Pancreas (tissue), 10 donors: ENCODE results near the gene NEK6. TPM values are rescaled to one million over a fixed set of nuclear protein-coding genes. Genes with fewer than 3 reads are reported as not detected.
A peak's percentile ranks its signal among the peaks of the same experiment; 100 is the strongest.

Experiments used
- ATAC-seq, 4 donors: fragments of 200-7000 bp; cut with Tn5 transposase; one replicate each; pipeline versions ENCODE4 v1.8.0 to v1.9.1; 2020; ENCODE audit warnings: mild to moderate bottlenecking in 4 of 4, moderate library complexity in 4 of 4
- DNase-seq, 6 donors: peaks; one replicate each; pipeline ENCODE4 v3.0.0-alpha.2; 2020
- FAIRE-seq: peaks from 2 replicates; lab custom pipeline; 2012; peaks lifted over from hg19 to GRCh38; lab: Jason Lieb, UNC
- H3K27ac ChIP-seq, 4 donors: fragments of 200-600 bp; sonication (generic); 1 replicate in 3 of 4; 2 replicates in 1 of 4; pipeline versions ENCODE4 v1.5.0 to v1.8.0; 2020
- H3K27me3 ChIP-seq, 4 donors: fragments of 200-600 bp; one replicate each; pipeline ENCODE4 v1.8.0; 2021
- H3K36me3 ChIP-seq, 3 donors: fragments of 200-600 bp; sonication (generic) in 1 of 3; one replicate each; pipeline versions ENCODE4 v1.5.0 to v1.8.0; 2020 to 2021
- H3K4me1 ChIP-seq, 3 donors: fragments of 200-600 bp; one replicate each; pipeline ENCODE4 v1.8.0; 2021
- H3K4me3 ChIP-seq, 4 donors: fragments of 200-600 bp; sonication (generic) in 2 of 4; one replicate each; pipeline versions ENCODE4 v1.5.0 to v1.8.0; 2020 to 2021
- H3K9me3 ChIP-seq, 4 donors: fragments of 200-600 bp; one replicate each; pipeline ENCODE4 v1.8.0; 2021
- WGBS, 2 donors: extraction: QIAGEN DNeasy Blood & Tissue Kit; methylation state at CpG; one replicate each; pipeline ENCODE4 v1.1.7; 2013; 5-methylcytosine and 5-hydroxymethylcytosine counted together
- intact Hi-C, 3 donors: fragments of 100-400 bp; cut with DNase I; formaldehyde crosslinking; loops; one replicate each; pipeline versions ENCODE4 v1.11.1 to v1.14.2; 2022
- polyA plus RNA-seq, 2 donors: library from polyadenylated mRNA; stranded (reverse); fragments of 200-250 nt; gene quantifications; one replicate each; pipeline ENCODE4 v1.2.3, GENCODE V29; 2013
- total RNA-seq, 6 donors: library from RNA; stranded (reverse); fragmentation: NEBNext Ultra II Directional in 4 of 6; extraction: Animal tissue kit (Norgen Biotek cat#: 25700) in 4 of 6; gene quantifications; one replicate each; pipeline versions ENCODE4 v1.2.1 to v1.2.4, GENCODE V29; 2021 to 2023
- TF ChIP-seq, protein P1 (sequence below), 4 donors: fragments of 200-600 bp; sonication (generic) in 3 of 4; IDR thresholded peaks; one replicate each; pipeline versions ENCODE4 v1.5.0 to v1.8.0; 2021; ENCODE audit warnings: antibody characterized with exemption in 4 of 4
- donor health status: healthy with polysubstance abuse.
- donor health status: DM: no; HTN: no; CAD: no; lungs with moderate emphysema.
- donor health status: DM: no; HTN: no; CAD: no.
- donor health status: control.
- donor health status: control.
- donor health status: Bipolar disorder and iron deficiency.
- donor health status: DM: yes; HTN: yes; CAD: no.
- donor health status: DM: no; HTN: no; CAD: no.
- donor health status: DM: no; HTN: no; CAD: no.
- donor health status: DM: yes; HTN: yes; CAD: no.

NEK6 gene
- total and polyA plus RNA-seq, 8 donors: 7.8 to 67.0 (median 29.7) TPM

DNA sequence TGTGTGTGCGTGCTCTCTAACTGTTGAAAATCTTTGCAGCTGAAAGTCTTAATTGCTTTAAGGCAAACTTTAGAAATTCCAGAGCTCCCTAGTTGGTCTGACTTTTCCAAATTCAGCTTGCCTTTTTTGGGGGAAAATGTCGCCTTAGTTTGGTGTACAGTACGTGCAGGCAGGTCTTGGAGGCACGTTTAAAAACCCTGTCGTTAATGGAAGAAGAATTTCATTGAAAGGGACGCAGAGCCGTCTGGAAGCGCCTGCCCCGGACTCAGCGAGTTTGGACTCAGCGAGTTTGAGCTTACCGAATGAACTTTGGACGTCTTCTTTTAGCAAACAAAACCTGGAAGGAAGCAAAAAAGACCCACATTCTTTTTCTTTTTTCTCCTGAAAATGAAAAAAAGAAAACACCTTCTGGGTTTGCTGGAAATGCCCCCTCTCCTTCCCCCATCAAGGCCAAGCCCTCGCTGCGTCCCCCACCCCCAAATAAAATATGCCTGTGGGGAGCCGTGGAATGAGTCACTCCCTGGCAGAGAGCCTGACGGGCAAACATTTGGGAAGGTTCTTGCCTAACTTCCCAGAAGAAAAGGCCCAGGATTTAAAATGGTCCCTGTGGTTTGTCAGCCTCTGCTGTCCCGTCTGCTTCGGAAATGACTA is 1.5 kb downstream of the NEK6 start:
- ATAC-seq (peak; percentile 67 to 77 (median 74)), DNase-seq (peak; percentile 82 to 90 (median 88)), FAIRE-seq (no peak)
- intact Hi-C loops: no loop called here
- TF ChIP-seq, protein P1, sequence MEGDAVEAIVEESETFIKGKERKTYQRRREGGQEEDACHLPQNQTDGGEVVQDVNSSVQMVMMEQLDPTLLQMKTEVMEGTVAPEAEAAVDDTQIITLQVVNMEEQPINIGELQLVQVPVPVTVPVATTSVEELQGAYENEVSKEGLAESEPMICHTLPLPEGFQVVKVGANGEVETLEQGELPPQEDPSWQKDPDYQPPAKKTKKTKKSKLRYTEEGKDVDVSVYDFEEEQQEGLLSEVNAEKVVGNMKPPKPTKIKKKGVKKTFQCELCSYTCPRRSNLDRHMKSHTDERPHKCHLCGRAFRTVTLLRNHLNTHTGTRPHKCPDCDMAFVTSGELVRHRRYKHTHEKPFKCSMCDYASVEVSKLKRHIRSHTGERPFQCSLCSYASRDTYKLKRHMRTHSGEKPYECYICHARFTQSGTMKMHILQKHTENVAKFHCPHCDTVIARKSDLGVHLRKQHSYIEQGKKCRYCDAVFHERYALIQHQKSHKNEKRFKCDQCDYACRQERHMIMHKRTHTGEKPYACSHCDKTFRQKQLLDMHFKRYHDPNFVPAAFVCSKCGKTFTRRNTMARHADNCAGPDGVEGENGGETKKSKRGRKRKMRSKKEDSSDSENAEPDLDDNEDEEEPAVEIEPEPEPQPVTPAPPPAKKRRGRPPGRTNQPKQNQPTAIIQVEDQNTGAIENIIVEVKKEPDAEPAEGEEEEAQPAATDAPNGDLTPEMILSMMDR (IDR thresholded peaks at IDR 0.05): no peak
- Histone ChIP-seq H3K4me1 (peaks cover 24 to 42% (median 42%) of the 10 kb centered on the region in 3 donors), H3K27me3 (no peaks in the 10 kb centered on the region), H3K9me3 (no peaks in the 10 kb centered on the region), H3K36me3 (no peaks in the 10 kb centered on the region), H3K27ac (peak overlapping the region; percentile 84 to 97 (median 88)), H3K4me3 (peak overlapping the region; percentile 68 to 85 (median 72))
- WGBS, 2 donors: 3 to 8% methylated on average over 19 of the region's 19 CpGs

DNA sequence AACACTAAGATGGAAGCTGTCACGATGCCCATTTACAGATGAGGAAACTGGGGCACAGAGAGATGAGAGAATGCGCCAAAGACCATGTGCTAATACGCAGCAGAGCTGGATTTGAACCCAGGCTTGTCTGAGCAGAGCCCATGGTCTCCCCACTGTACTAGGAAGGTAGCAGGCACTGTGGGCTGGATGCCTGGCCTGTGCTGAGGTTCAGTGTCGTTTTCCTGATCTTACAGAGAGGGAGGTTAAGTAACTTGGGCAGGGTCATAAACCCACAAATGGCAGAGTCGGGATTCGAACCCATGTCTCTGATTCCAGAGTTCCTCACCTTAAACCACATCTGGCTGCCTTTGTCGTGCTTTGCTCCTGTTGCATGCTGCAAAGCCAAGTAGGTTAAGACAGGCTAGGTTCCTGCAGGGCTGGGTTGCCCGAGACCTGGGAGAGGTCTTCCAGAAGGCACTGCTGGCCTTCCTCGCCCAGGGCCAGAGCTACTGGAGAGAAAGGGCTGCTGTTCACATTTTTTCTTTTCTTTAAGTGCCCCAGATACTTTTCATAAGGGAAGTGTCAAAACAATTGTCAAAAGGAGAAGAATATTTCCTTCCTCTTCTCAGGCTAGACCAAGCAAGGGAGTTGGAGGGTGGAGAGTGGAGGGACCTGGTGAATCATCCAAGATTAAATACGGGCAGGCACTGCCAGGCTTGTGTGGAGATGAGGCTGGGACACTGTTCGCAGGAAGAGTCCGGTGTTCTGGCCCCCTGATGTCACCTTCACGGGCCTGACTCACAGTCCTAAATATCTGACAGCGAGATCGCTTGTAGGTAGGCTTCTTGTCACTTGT is 3.2 kb downstream of the NEK6 start:
- no peak for FAIRE-seq
- H3K4me3 ChIP-seq: peak overlapping the region in 1 of 4 donors; percentile 74

DNA sequence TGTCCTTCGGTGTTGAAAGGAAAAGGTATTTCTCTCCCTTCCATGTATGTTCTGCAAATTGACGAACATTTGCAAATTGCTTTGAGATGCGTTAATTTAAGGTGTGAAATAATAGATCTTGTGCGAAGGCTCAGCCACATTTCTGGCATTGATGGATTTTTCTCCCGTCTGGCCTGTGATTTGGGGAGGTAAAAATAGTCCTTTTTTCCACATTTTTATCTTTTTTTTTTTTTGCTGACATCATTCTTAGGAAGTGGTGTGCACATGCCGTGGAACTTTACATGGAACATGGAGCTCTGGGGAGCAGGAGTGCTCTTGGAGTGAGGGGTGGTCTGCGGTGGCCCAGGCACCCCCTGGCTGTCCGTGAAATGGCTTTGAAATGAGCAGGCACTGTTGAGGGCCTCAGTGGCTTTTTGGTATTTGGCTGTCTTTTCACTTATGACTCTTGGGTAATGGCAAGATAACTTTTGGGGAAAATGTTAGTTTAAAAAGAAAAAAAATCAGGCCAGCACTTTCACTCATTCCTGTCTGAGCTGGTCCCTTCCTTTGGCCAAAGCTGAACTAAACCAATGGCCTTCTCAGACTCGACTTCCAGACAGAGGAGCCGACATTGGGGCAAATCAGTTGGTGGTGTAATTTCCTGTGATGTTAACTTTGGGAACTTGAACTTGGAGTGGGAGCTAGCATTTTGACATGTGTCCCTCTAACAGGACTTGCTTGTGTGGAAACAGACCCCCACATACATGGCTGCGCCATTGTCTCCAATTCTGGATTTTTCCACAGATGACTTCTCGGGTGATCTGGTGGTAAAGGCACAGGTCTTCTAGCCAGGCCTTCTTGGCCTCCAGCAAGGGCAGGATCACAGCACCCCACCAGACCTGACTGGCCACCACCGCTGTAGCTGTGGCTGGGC is 4.2 kb downstream of the NEK6 start:
- Histone ChIP-seq H3K27me3 (no peaks in the 10 kb centered on the region), H3K36me3 (no peaks in the 10 kb centered on the region), H3K4me3 (peak overlapping the region in 1 of 4 donors; percentile 74), H3K27ac (peak overlapping the region in 3 of 4 donors; percentile 23 to 97 (median 87)), H3K4me1 (peaks cover 29 to 53% (median 44%) of the 10 kb centered on the region in 3 donors), H3K9me3 (no peaks in the 10 kb centered on the region)
- TF ChIP-seq, protein P1 (IDR thresholded peaks at IDR 0.05): no peak
- peak in 1 of 6 donors; percentile 27 for DNase-seq
- WGBS, 2 donors: 80 to 82% methylated on average over 13 of the region's 13 CpGs
- intact Hi-C loops: no loop called here
- no peak for FAIRE-seq
- no peak for ATAC-seq

More for the DNA sequence above, 3.2 kb downstream of the NEK6 start:
- Histone ChIP-seq H3K4me1 (peaks cover 24 to 44% (median 44%) of the 10 kb centered on the region in 3 donors), H3K9me3 (no peaks in the 10 kb centered on the region), H3K27me3 (no peaks in the 10 kb centered on the region), H3K36me3 (no peaks in the 10 kb centered on the region), H3K27ac (peak overlapping the region in 3 of 4 donors; percentile 23 to 97 (median 87))
- intact Hi-C loops: no loop called here
- peak in 1 of 6 donors; percentile 43 for DNase-seq
- ATAC-seq: peak in 2 of 4 donors; percentile 31 to 63
- WGBS, 2 donors: 61 to 75% methylated on average over 15 of the region's 15 CpGs
- TF ChIP-seq, protein P1 (IDR thresholded peaks at IDR 0.05): no peak

DNA sequence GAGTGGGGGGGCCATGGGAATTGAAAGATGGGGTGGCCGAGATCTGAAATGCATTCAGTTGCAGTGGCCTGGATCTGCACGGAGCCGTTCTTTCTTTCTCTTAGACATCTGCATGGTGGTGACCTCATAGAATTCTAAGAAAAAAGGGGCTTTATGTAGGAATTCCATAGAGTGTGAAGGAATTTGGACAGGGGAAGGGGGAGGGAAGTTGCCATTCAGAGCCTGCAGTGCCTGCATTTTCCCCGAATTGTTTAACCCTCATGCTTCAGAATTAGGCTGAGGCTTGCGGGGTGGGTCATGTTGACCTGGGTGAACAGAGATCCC is 4.9 kb downstream of the NEK6 start:
- no peaks in the 10 kb centered on the region for H3K36me3 ChIP-seq
- WGBS, 2 donors: 79 to 87% methylated on average over 5 of the region's 5 CpGs
- FAIRE-seq (no peak), DNase-seq (peak in 1 of 6 donors; percentile 12), ATAC-seq (no peak)
- intact Hi-C loops: no loop called here
- TF ChIP-seq, protein P1 (IDR thresholded peaks at IDR 0.05): no peak
- no peak overlapping the region for H3K4me3 ChIP-seq
- peak overlapping the region in 2 of 4 donors; percentile 87 to 97 for H3K27ac ChIP-seq
- no peaks in the 10 kb centered on the region for H3K27me3 ChIP-seq
- peaks cover 29 to 59% (median 47%) of the 10 kb centered on the region in 3 donors for H3K4me1 ChIP-seq
- H3K9me3 ChIP-seq: no peaks in the 10 kb centered on the region
